ENCODE results near the gene DUXB.

GRCh38 chr16:75703306-75703705 lies 2.0 kb upstream of the DUXB start:
- TF ChIP-seq GATA3 (IDR thresholded peaks at IDR 0.05; ENCODE audit: low read depth, low read length) (no peak), GATA2 (IDR thresholded peaks at IDR 0.05; ENCODE audit: low read depth, low read length) (no peak)

Measured in SH-SY5Y (cell line).